HepG2 (cell line): ENCODE measurements around the gene SCP2. TPM values are rescaled to one million over a fixed set of nuclear protein-coding genes. Genes with fewer than 3 reads are reported as not detected.

ENCODE experiments used
- GMEB2 ChIP-seq: IDR thresholded peaks from 2 replicates; pipeline ENCODE4 v1.6.1; 2016; ENCODE audit warnings: missing biosample characterization, missing genetic modification reagents, low read depth
- HNRNPH1 ChIP-seq: fragments of 200-400 bp; formaldehyde crosslinking; optimal IDR thresholded peaks from 2 replicates; pipeline ENCODE3; 2017; ENCODE audit warnings: mild to moderate bottlenecking, low read depth, low read length
- HNRNPL ChIP-seq: fragments of 200-400 bp; formaldehyde crosslinking; IDR thresholded peaks from 2 replicates; pipeline ENCODE4 v1.6.1; 2017; ENCODE audit warnings: mild to moderate bottlenecking, low read depth, low read length
- KMT2B ChIP-seq: IDR thresholded peaks from 2 replicates; pipeline ENCODE4 v1.6.1; 2016; ENCODE audit warnings: missing genetic modification reagents, missing compliant biosample characterization
- MXD4 ChIP-seq: IDR thresholded peaks from 2 replicates; pipeline ENCODE4 v1.6.1; 2016; ENCODE audit warnings: mild to moderate bottlenecking, missing biosample characterization, missing genetic modification reagents
- NCOA1 ChIP-seq: sonication (generic); formaldehyde crosslinking; IDR thresholded peaks from 2 replicates; pipeline ENCODE4 v1.9.0; 2021; ENCODE audit warnings: missing genetic modification reagents
- NFE2L1 ChIP-seq: sonication (generic); formaldehyde crosslinking; IDR thresholded peaks from 2 replicates; pipeline ENCODE4 v1.4.0; 2020; ENCODE audit warnings: missing genetic modification reagents, mild to moderate bottlenecking, borderline replicate concordance
- NPAS2 ChIP-seq: sonication (generic); formaldehyde crosslinking; IDR thresholded peaks from 2 replicates; pipeline ENCODE4 v1.8.0; 2022; ENCODE audit warnings: mild to moderate bottlenecking, missing genetic modification reagents, borderline replicate concordance
- NR2F2 ChIP-seq: IDR thresholded peaks from 2 replicates; pipeline ENCODE4 v1.6.1; 2012; ENCODE audit warnings: low read depth, inconsistent platforms, borderline replicate concordance
- NR3C1 ChIP-seq: sonication (generic); formaldehyde crosslinking; IDR thresholded peaks from 2 replicates; pipeline ENCODE4 v1.4.0; 2020; ENCODE audit warnings: missing genetic modification reagents
- PPARG ChIP-seq: conservative IDR thresholded peaks from 2 replicates; pipeline ENCODE4 v1.6.1; 2016; ENCODE audit warnings: missing biosample characterization, missing genetic modification reagents
- PRDM10 ChIP-seq: sonication (generic); formaldehyde crosslinking; IDR thresholded peaks from 2 replicates; pipeline ENCODE4 v1.4.0; 2020; ENCODE audit warnings: low read depth, missing genetic modification reagents
- REXO4 ChIP-seq: sonication (generic); formaldehyde crosslinking; IDR thresholded peaks from 2 replicates; pipeline ENCODE4 v1.8.0; 2022; ENCODE audit warnings: missing genetic modification reagents, mild to moderate bottlenecking, borderline replicate concordance
- SIX4 ChIP-seq: sonication (generic); formaldehyde crosslinking; IDR thresholded peaks from 2 replicates; pipeline ENCODE4 v1.4.0; 2020; ENCODE audit warnings: missing genetic modification reagents
- TRIM24 ChIP-seq: sonication (generic); formaldehyde crosslinking; IDR thresholded peaks from 2 replicates; pipeline ENCODE4 v1.8.0; 2022; ENCODE audit warnings: mild to moderate bottlenecking, missing genetic modification reagents
- YY1 ChIP-seq: IDR thresholded peaks from 2 replicates; pipeline ENCODE4 v1.6.1; 2011; ENCODE audit warnings: low read length, low read depth, moderate library complexity, mild to moderate bottlenecking; ENCODE audit not compliant: insufficient read depth, insufficient replicate concordance
- ZEB1 ChIP-seq: IDR thresholded peaks from 2 replicates; pipeline ENCODE4 v1.6.1; 2012; ENCODE audit warnings: mild to moderate bottlenecking, low read depth, inconsistent platforms; ENCODE audit not compliant: insufficient replicate concordance
- ZFP90 ChIP-seq: sonication (generic); formaldehyde crosslinking; IDR thresholded peaks from 2 replicates; pipeline ENCODE4 v1.8.0; 2022; ENCODE audit warnings: missing genetic modification reagents, mild to moderate bottlenecking, inconsistent platforms, borderline replicate concordance
- ZNF10 ChIP-seq: sonication (generic); formaldehyde crosslinking; IDR thresholded peaks from 2 replicates; pipeline ENCODE4 v1.4.0; 2020; ENCODE audit warnings: mild to moderate bottlenecking, low read depth, missing genetic modification reagents, borderline replicate concordance
- ZNF274 ChIP-seq: sonication (generic); formaldehyde crosslinking; IDR thresholded peaks from 2 replicates; pipeline ENCODE4 v1.5.1; 2020; ENCODE audit warnings: mild to moderate bottlenecking, missing genetic modification reagents
- ZNF331 ChIP-seq: sonication (generic); formaldehyde crosslinking; IDR thresholded peaks from 2 replicates; pipeline ENCODE4 v1.4.0; 2020; ENCODE audit warnings: missing genetic modification reagents
- ZNF691 ChIP-seq: sonication (generic); formaldehyde crosslinking; IDR thresholded peaks from 2 replicates; pipeline ENCODE4 v1.4.0; 2020; ENCODE audit warnings: missing genetic modification reagents, low read depth, mild to moderate bottlenecking, borderline replicate concordance
- ZNF747 ChIP-seq: sonication (generic); formaldehyde crosslinking; IDR thresholded peaks from 2 replicates; pipeline ENCODE4 v1.8.1; 2023; ENCODE audit warnings: missing genetic modification reagents, mild to moderate bottlenecking, borderline replicate concordance
- ZNF780A ChIP-seq: sonication (generic); formaldehyde crosslinking; IDR thresholded peaks from 2 replicates; pipeline ENCODE4 v1.8.0; 2022; ENCODE audit warnings: mild to moderate bottlenecking, missing genetic modification reagents, moderate library complexity
- ZNF788 ChIP-seq: sonication (generic); formaldehyde crosslinking; IDR thresholded peaks from 2 replicates; pipeline ENCODE4 v1.5.0; 2020; ENCODE audit warnings: mild to moderate bottlenecking, missing genetic modification reagents, borderline replicate concordance
- polyA plus RNA-seq, 8 experiments: library from polyadenylated mRNA; depleted of rRNA in 3 of 8; stranded (reverse) in 7 of 8; unstranded in 1 of 8; fragments of >200 nt; fragmentation: Illumina TruSeq in 4 of 8; extraction: Trizol in 4 of 8; gene quantifications; 2 replicates each; pipeline versions ENCODE4 v1.2.1 to v1.2.3, GENCODE V29; 2011 to 2016; ENCODE audit warnings: low read depth in 4 of 8, missing spikeins in 1 of 8, mixed read lengths in 1 of 8; ENCODE audit not compliant: insufficient read depth in 1 of 8
- total RNA-seq, 5 experiments: library from RNA; depleted of rRNA; stranded (reverse); fragments of >200 nt; fragmentation: Illumina TruSeq; extraction: Trizol; gene quantifications; 2 replicates each; pipeline ENCODE4 v1.2.3, GENCODE V29; 2016; ENCODE audit warnings: low read depth in 1 of 5

Gene SCP2
- total and polyA plus RNA-seq, 2 of the 13 experiments (the other 11 are each of a cell fraction or from before 2014, with no cell fraction given) = 59.0 to 133 TPM

- TF ChIP-seq GMEB2 (CRISPR knock-in tag) = no peak
- no peak for TF ChIP-seq ZFP90 (CRISPR knock-in tag)
- no peak for TF ChIP-seq KMT2B
- no peak for TF ChIP-seq ZNF747 (CRISPR knock-in tag)
- no peak for TF ChIP-seq MXD4 (CRISPR knock-in tag)
- no peak for TF ChIP-seq ZNF274 (CRISPR knock-in tag)
- no peak for TF ChIP-seq YY1
- no peak for TF ChIP-seq ZNF780A (CRISPR knock-in tag)
- TF ChIP-seq HNRNPH1 = no peak
- no peak for TF ChIP-seq TRIM24 (CRISPR knock-in tag)
- no peak for TF ChIP-seq PPARG (CRISPR knock-in tag)
- TF ChIP-seq REXO4 = no peak
- no peak for TF ChIP-seq PRDM10 (CRISPR knock-in tag)
- peak; percentile 29; the same call in 1 of the 2 replicates for TF ChIP-seq NR2F2
- TF ChIP-seq HNRNPL = peak; percentile 88
- TF ChIP-seq ZEB1 = no peak
- no peak for TF ChIP-seq SIX4 (CRISPR knock-in tag)
- TF ChIP-seq ZNF691 = no peak
- TF ChIP-seq NFE2L1 = no peak
- no peak for TF ChIP-seq ZNF788 (CRISPR knock-in tag)
- TF ChIP-seq NCOA1 (CRISPR knock-in tag) = no peak
- 0 out of 2 replicates have a peak, but pooled peaks have one; percentile 24 for TF ChIP-seq NPAS2
- TF ChIP-seq ZNF331 (CRISPR knock-in tag) = peak; percentile 26; the same call in 1 of the 2 replicates
- TF ChIP-seq NR3C1 (CRISPR knock-in tag) = no peak
- TF ChIP-seq ZNF10 (CRISPR knock-in tag) = no peak
These were observed 6.2 kb upstream of the SCP2 start (continued) for GRCh38 chr1:52920791-52921291.
